ENCODE results near the gene HS3ST4. TPM values are rescaled to one million over a fixed set of nuclear protein-coding genes. Genes with fewer than 3 reads are reported as not detected.

Gene HS3ST4
- total RNA-seq, 4 donors from 2014 or later: 0.20 TPM; not detected in 3

DNA sequence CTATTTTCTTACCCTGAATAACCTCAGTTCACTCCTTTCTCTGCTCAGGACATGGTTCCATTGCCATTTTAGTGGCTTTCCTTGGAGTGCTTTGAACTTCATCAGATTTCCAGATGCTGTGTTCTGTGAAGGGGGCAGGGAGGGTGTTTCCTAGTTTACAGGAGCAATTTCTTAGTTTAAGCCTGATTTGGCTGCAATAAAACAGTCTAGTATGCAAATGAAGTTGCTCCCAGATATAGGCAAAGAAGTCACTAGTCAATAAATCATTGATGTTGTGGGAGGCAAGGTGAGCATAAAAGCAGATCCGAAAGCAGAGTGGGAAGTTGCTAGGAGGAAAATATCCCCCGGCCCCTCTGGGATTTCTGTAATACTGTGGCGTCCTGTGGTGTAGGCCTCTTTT, 202.3 kb downstream of the HS3ST4 start:
- Histone ChIP-seq H3K4me3 (no peak overlapping the region), H3K4me1 (no peaks in the 10 kb centered on the region), H3K36me3 (no peaks in the 10 kb centered on the region), H3K27me3 (no peaks in the 10 kb centered on the region), H3K9me3 (no peaks in the 10 kb centered on the region), H3K27ac (no peak overlapping the region)
- DNase-seq (ENCODE audit: low spot score in 2 of 2): no peak
- WGBS, 2 donors: 66 to 73% methylated on average over 3 of the region's 3 CpGs
- no peak for TF ChIP-seq POLR2A (IDR thresholded peaks at IDR 0.05)
- TF ChIP-seq, protein P1, sequence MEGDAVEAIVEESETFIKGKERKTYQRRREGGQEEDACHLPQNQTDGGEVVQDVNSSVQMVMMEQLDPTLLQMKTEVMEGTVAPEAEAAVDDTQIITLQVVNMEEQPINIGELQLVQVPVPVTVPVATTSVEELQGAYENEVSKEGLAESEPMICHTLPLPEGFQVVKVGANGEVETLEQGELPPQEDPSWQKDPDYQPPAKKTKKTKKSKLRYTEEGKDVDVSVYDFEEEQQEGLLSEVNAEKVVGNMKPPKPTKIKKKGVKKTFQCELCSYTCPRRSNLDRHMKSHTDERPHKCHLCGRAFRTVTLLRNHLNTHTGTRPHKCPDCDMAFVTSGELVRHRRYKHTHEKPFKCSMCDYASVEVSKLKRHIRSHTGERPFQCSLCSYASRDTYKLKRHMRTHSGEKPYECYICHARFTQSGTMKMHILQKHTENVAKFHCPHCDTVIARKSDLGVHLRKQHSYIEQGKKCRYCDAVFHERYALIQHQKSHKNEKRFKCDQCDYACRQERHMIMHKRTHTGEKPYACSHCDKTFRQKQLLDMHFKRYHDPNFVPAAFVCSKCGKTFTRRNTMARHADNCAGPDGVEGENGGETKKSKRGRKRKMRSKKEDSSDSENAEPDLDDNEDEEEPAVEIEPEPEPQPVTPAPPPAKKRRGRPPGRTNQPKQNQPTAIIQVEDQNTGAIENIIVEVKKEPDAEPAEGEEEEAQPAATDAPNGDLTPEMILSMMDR (IDR thresholded peaks at IDR 0.05): no peak
- no peak for TF ChIP-seq EP300 (IDR thresholded peaks at IDR 0.05)

DNA sequence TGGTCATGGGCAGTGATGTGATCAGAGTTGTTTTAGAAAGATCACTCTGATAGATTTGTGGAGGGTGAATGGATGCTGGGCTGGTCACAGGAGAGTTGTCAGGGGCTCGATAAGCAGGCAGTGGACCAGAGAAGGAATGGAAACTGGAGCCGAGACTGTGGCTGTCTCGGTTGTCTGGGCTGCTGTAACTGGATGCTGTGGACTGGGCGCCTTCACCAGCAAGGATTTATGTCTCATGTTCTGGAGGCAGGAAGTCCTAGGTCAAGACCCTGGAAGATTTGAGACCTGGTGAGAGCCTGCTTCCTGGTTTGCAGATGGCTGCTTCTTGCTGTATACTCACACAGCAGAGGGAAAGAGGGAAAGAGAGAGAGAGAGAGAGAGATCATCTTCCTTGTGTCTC, 203.6 kb downstream of the HS3ST4 start:
- WGBS, 2 donors: 24 to 30% methylated on average over 4 of the region's 4 CpGs

DNA sequence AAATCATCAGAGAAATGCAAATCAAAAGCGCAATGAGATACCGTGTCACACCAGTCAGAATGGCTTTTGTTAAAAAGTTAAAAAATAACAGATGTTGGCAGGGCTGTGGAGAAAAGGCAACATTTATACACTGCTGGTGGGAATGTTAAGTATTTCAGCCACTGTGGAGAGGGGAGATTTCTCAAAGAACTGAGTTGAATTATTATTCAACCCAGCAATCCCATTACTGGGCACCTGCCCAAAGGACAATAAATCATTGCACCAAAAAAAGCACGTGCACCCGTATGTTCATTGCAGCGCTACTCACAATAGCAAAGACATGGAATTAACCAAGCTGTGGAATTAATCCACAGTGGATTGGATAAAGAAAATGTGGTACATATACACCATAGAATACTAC, 204.7 kb downstream of the HS3ST4 start:
- WGBS, 2 donors: 34 to 37% methylated on average over 5 of the region's 5 CpGs
- Histone ChIP-seq H3K4me1 (no peaks in the 10 kb centered on the region), H3K27me3 (no peaks in the 10 kb centered on the region), H3K27ac (no peak overlapping the region), H3K4me3 (no peak overlapping the region), H3K36me3 (no peaks in the 10 kb centered on the region), H3K9me3 (no peaks in the 10 kb centered on the region)
- no peak for TF ChIP-seq POLR2A (IDR thresholded peaks at IDR 0.05)
- TF ChIP-seq, protein P1 (IDR thresholded peaks at IDR 0.05): no peak
- TF ChIP-seq EP300 (IDR thresholded peaks at IDR 0.05): no peak
- DNase-seq (ENCODE audit: low spot score in 2 of 2): no peak

More for the DNA sequence above, 203.6 kb downstream of the HS3ST4 start:
- H3K36me3 ChIP-seq: no peaks in the 10 kb centered on the region
- no peak overlapping the region for H3K27ac ChIP-seq
- H3K9me3 ChIP-seq: no peaks in the 10 kb centered on the region
- no peaks in the 10 kb centered on the region for H3K27me3 ChIP-seq
- H3K4me1 ChIP-seq: no peaks in the 10 kb centered on the region
- no peak overlapping the region for H3K4me3 ChIP-seq
- no peak for TF ChIP-seq EP300 (IDR thresholded peaks at IDR 0.05)
- TF ChIP-seq POLR2A (IDR thresholded peaks at IDR 0.05): no peak
- TF ChIP-seq, protein P1 (IDR thresholded peaks at IDR 0.05): no peak
- no peak for DNase-seq (ENCODE audit: low spot score in 2 of 2)

DNA sequence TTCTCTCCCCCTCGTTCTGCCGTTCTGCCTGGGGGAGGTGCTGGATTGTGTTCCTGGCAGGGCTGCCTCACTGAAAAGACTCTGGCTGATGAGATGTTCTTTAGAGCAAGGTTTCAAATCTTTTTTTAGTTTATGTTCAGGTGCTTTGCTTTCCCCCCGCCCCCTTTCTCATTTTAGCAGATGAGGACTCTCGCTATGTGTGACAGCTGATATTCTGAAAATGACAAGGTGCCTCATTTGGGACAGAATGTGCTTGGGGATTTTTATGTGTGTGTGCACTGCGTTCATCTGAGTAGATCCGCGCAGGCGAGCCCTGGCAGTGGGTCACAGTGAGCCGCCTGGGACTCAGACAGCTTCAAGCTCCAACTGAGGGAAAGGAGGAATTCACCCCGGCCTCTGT, 205.9 kb downstream of the HS3ST4 start:
- 28 to 39% methylated on average over 10 of the region's 10 CpGs for WGBS, 2 donors
- no peak overlapping the region for H3K4me3 ChIP-seq
- no peaks in the 10 kb centered on the region for H3K4me1 ChIP-seq

DNA sequence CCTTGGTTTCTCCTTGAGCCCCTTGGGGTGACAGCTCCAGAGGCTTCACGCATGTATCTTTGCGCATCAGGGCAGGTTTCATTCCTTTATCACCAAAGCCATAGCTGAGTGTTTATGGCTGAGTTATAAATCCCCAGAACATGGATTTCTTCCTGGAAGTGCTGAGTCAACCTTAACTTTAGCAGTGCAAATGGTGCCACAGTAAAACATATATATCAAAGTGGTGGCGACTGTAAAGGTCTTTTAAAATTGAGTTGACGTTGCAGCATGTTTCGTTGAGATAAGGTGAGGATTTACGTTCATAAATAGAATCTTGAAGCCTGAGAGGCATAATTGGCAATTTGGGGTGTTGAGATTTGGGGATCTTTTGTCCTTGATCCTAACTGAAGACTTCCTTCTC, 214.1 kb downstream of the HS3ST4 start:
- H3K9me3 ChIP-seq: no peaks in the 10 kb centered on the region
- no peaks in the 10 kb centered on the region for H3K36me3 ChIP-seq
- no peak overlapping the region for H3K4me3 ChIP-seq
- H3K27ac ChIP-seq: no peak overlapping the region
- no peak for DNase-seq (ENCODE audit: low spot score in 2 of 2)
- no peaks in the 10 kb centered on the region for H3K27me3 ChIP-seq
- TF ChIP-seq POLR2A (IDR thresholded peaks at IDR 0.05): no peak
- 88 to 91% methylated on average over 6 of the region's 6 CpGs for WGBS, 2 donors
- H3K4me1 ChIP-seq: no peaks in the 10 kb centered on the region

More for the DNA sequence above, 205.9 kb downstream of the HS3ST4 start:
- no peaks in the 10 kb centered on the region for H3K36me3 ChIP-seq
- no peak for DNase-seq (ENCODE audit: low spot score in 2 of 2)
- H3K27me3 ChIP-seq: no peaks in the 10 kb centered on the region
- H3K27ac ChIP-seq: no peak overlapping the region
- TF ChIP-seq POLR2A (IDR thresholded peaks at IDR 0.05) (no peak), EP300 (IDR thresholded peaks at IDR 0.05) (no peak)
- no peaks in the 10 kb centered on the region for H3K9me3 ChIP-seq

DNA sequence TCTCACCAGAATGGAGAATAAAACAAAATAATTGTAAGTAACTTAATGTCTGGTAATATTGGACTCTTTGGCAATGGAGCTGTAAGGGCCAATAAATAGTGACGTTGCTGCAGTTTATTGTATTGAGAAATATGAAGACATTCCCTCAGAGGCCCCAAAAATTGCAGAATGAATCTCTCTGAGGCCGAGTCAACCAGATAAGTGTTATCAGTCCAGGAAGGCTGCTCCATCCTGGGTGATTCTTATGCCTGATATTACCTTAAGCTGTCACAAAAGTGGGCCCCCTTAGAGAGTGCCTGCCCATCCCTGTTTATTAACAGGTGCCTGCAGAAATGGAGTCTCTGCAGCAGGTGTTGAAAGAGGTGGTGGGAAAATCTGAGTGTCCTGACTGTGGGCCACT, 219.2 kb downstream of the HS3ST4 start:
- TF ChIP-seq POLR2A (IDR thresholded peaks at IDR 0.05) (no peak), EP300 (IDR thresholded peaks at IDR 0.05) (no peak)
- TF ChIP-seq, protein P1 (IDR thresholded peaks at IDR 0.05): no peak
- 56 to 59% methylated on average over 2 of the region's 2 CpGs for whole genome bisulfite sequencing, 2 donors
- H3K4me3 ChIP-seq: no peak overlapping the region
- no peak for DNase-seq (ENCODE audit: low spot score in 2 of 2)
- H3K4me1 ChIP-seq: no peaks in the 10 kb centered on the region
- H3K27ac ChIP-seq: no peak overlapping the region
- no peaks in the 10 kb centered on the region for H3K9me3 ChIP-seq
- H3K36me3 ChIP-seq: no peaks in the 10 kb centered on the region
- H3K27me3 ChIP-seq: no peaks in the 10 kb centered on the region

Measured in tibial nerve (tissue), 4 donors.